H9 (cell line): ENCODE results near the gene S100A3. TPM values are rescaled to one million over a fixed set of nuclear protein-coding genes. Genes with fewer than 3 reads are reported as not detected.

ENCODE experiments used
- DNase-seq: peaks from one replicate; pipeline ENCODE4 v3.0.0-alpha.2; 2017
- H2AFZ ChIP-seq: one replicate; pipeline ENCODE4 v1.6.1; 2013; ENCODE audit warnings: mild to moderate bottlenecking, low read length, control low read depth, moderate library complexity
- H2AK5ac ChIP-seq: 2 replicates; pipeline ENCODE4 v1.6.1; 2013; ENCODE audit warnings: low read length, control low read depth, mixed read lengths; ENCODE audit not compliant: insufficient read length
- H2BK120ac ChIP-seq: one replicate; pipeline ENCODE4 v1.6.1; 2013; ENCODE audit warnings: low read depth, mild to moderate bottlenecking, low read length, control low read depth, inconsistent platforms; ENCODE audit not compliant: poor library complexity, severe bottlenecking
- H2BK12ac ChIP-seq: 2 replicates; pipeline ENCODE4 v1.6.1; 2013; ENCODE audit warnings: low read length, control low read depth, mixed read lengths, low read depth; ENCODE audit not compliant: insufficient read length
- H2BK15ac ChIP-seq: 2 replicates; pipeline ENCODE4 v1.6.1; 2013; ENCODE audit warnings: low read depth, low read length, control low read depth
- H2BK20ac ChIP-seq: one replicate; pipeline ENCODE4 v1.6.1; 2013; ENCODE audit warnings: low read depth, mild to moderate bottlenecking, low read length, control low read depth, inconsistent platforms; ENCODE audit not compliant: poor library complexity, severe bottlenecking
- H2BK5ac ChIP-seq: 2 replicates; pipeline ENCODE4 v1.6.1; 2013; ENCODE audit warnings: low read length, control low read depth, mixed read lengths; ENCODE audit not compliant: insufficient read length
- H3K14ac ChIP-seq: 2 replicates; pipeline ENCODE4 v1.6.1; 2013; ENCODE audit warnings: low read length, control low read depth; ENCODE audit not compliant: insufficient read depth
- H3K18ac ChIP-seq: 2 replicates; pipeline ENCODE4 v1.6.1; 2013; ENCODE audit warnings: low read depth, mild to moderate bottlenecking, mixed read lengths, low read length, control low read depth; ENCODE audit not compliant: insufficient read length
- H3K23ac ChIP-seq: 2 replicates; pipeline ENCODE4 v1.6.1; 2013; ENCODE audit warnings: low read length, control low read depth, mixed read lengths, low read depth; ENCODE audit not compliant: insufficient read length
- H3K23me2 ChIP-seq: 2 replicates; pipeline ENCODE4 v1.6.1; 2013; ENCODE audit warnings: low read depth, mild to moderate bottlenecking, mixed read lengths, low read length, control low read depth; ENCODE audit not compliant: insufficient read length, poor library complexity, severe bottlenecking
- H3K27ac ChIP-seq: 2 replicates; pipeline ENCODE4 v1.5.1; 2013; ENCODE audit warnings: low read length, control low read depth, mixed read lengths, low read depth; ENCODE audit not compliant: insufficient read length
- H3K27me3 ChIP-seq: 2 replicates; pipeline ENCODE4 v1.6.1; 2013; ENCODE audit warnings: low read length, control low read depth, inconsistent platforms; ENCODE audit not compliant: insufficient read depth
- H3K4ac ChIP-seq: 2 replicates; pipeline ENCODE4 v1.6.1; 2013; ENCODE audit warnings: low read depth, mild to moderate bottlenecking, control low read depth, inconsistent platforms, low read length, moderate library complexity
- H3K4me1 ChIP-seq: 2 replicates; pipeline ENCODE4 v1.6.1; 2013; ENCODE audit warnings: low read length, control low read depth, inconsistent platforms; ENCODE audit not compliant: insufficient read depth
- H3K4me2 ChIP-seq: 2 replicates; pipeline ENCODE4 v1.6.1; 2013; ENCODE audit warnings: low read length, control low read depth, mixed read lengths; ENCODE audit not compliant: insufficient read length, insufficient read depth
- H3K56ac ChIP-seq: 2 replicates; pipeline ENCODE4 v1.6.1; 2013; ENCODE audit warnings: low read depth, mild to moderate bottlenecking, mixed read lengths, low read length, control low read depth; ENCODE audit not compliant: insufficient read length
- H3K79me1 ChIP-seq: 2 replicates; pipeline ENCODE4 v1.6.1; 2013; ENCODE audit warnings: low read depth, mild to moderate bottlenecking, moderate library complexity, low read length, control low read depth, inconsistent platforms; ENCODE audit not compliant: insufficient read depth, poor library complexity, severe bottlenecking
- H3K79me2 ChIP-seq: 2 replicates; pipeline ENCODE4 v1.6.1; 2013; ENCODE audit warnings: low read length, control low read depth, inconsistent platforms; ENCODE audit not compliant: insufficient read depth
- H3K9ac ChIP-seq: 2 replicates; pipeline ENCODE4 v1.6.1; 2013; ENCODE audit warnings: low read length, control low read depth, mixed read lengths; ENCODE audit not compliant: insufficient read length; ENCODE audit errors: extremely low read depth
- H3K9me3 ChIP-seq: one replicate; pipeline ENCODE4 v1.6.1; 2013; ENCODE audit warnings: low read depth, low read length, inconsistent platforms; ENCODE audit not compliant: control insufficient read depth
- H3T11ph ChIP-seq: one replicate; pipeline ENCODE4 v1.6.1; 2013; ENCODE audit warnings: mild to moderate bottlenecking, low read length, control low read depth, inconsistent platforms
- H4K20me1 ChIP-seq: one replicate; pipeline ENCODE4 v1.6.1; 2013; ENCODE audit not compliant: control insufficient read depth, insufficient read length, insufficient read depth
- H4K5ac ChIP-seq: 2 replicates; pipeline ENCODE4 v1.6.1; 2013; ENCODE audit warnings: low read depth, mild to moderate bottlenecking, mixed read lengths, low read length, control low read depth; ENCODE audit not compliant: insufficient read length
- H4K8ac ChIP-seq: replicated peaks from 2 replicates; pipeline ENCODE4 v1.6.1; 2013; ENCODE audit warnings: low read length, control low read depth, mixed read lengths, low read depth; ENCODE audit not compliant: insufficient read length
- H4K91ac ChIP-seq: 2 replicates; pipeline ENCODE4 v1.6.1; 2013; ENCODE audit warnings: low read depth, mild to moderate bottlenecking, moderate library complexity, mixed read lengths, low read length, control low read depth; ENCODE audit not compliant: insufficient read length
- H3K27ac Mint-ChIP-seq, 3 experiments: 2 replicates in 2 of 3; 3 replicates in 1 of 3; pipeline ENCODE4 v1.8.0; 2020 to 2021; ENCODE audit warnings: mixed read lengths in 3 of 3, mild to moderate bottlenecking in 1 of 3, moderate library complexity in 1 of 3
- H3K27me3 Mint-ChIP-seq: 2 replicates; pipeline ENCODE4 v1.8.0; 2021; ENCODE audit warnings: low read depth, mild to moderate bottlenecking, moderate library complexity, mixed read lengths
- H3K36me3 Mint-ChIP-seq, 3 experiments: 2 replicates in 2 of 3; 3 replicates in 1 of 3; pipeline ENCODE4 v1.8.0; 2020 to 2021; ENCODE audit warnings: low read depth in 3 of 3, mixed read lengths in 3 of 3; ENCODE audit not compliant: insufficient read depth in 1 of 3
- H3K4me1 Mint-ChIP-seq, 2 experiments: 2 replicates each; pipeline ENCODE4 v1.8.0; 2020; ENCODE audit warnings: mixed read lengths in 2 of 2
- H3K4me3 Mint-ChIP-seq, 2 experiments: 2 replicates in 1 of 2; 3 replicates in 1 of 2; pipeline ENCODE4 v1.8.0; 2020 to 2021; ENCODE audit warnings: mild to moderate bottlenecking in 2 of 2, mixed read lengths in 2 of 2, moderate library complexity in 1 of 2
- H3K9me3 Mint-ChIP-seq, 2 experiments: 2 replicates in 1 of 2; 3 replicates in 1 of 2; pipeline ENCODE4 v1.8.0; 2020; ENCODE audit warnings: mild to moderate bottlenecking in 2 of 2, mixed read lengths in 2 of 2, moderate library complexity in 1 of 2
- WGBS: extraction: QIAGEN DNeasy Blood & Tissue Kit; methylation state at CpG from one replicate; pipeline ENCODE4 v1.1.7; 2013; ENCODE audit warnings: missing lambda C conversion rate, low lambda C conversion rate, mixed read lengths; ENCODE audit not compliant: insufficient read length; ENCODE audit errors: extremely low coverage; 5-methylcytosine and 5-hydroxymethylcytosine counted together
- total RNA-seq: library from RNA; stranded (reverse); gene quantifications from 2 replicates; pipeline ENCODE4 v1.2.1, GENCODE V29; 2021
- TF ChIP-seq, protein P1 (sequence below): fragments of 200-600 bp; sonication (generic); conservative IDR thresholded peaks from 3 replicates; pipeline ENCODE4 v1.8.0; 2021; ENCODE audit warnings: antibody characterized with exemption, mild to moderate bottlenecking

The S100A3 gene
- total RNA-seq, 1 experiment from 2014 or later: not detected

GRCh38 chr1:153507926-153508583 is 41.0 kb downstream of the S100A3 start:
- H3K79me2 ChIP-seq: no peaks in the 10 kb centered on the region
- no peak overlapping the region; the same call in 1 of the 2 replicates for H3K14ac ChIP-seq
- H2BK15ac ChIP-seq: no peak overlapping the region
- no peak overlapping the region for H3K4ac ChIP-seq
- no peak overlapping the region for H4K5ac ChIP-seq
- H4K20me1 ChIP-seq: no peaks in the 10 kb centered on the region
- H3K9me3 ChIP-seq: no peaks in the 10 kb centered on the region
- H3K56ac ChIP-seq: no peak overlapping the region
- H2AFZ ChIP-seq: no peak overlapping the region
- H3K4me3 Mint-ChIP-seq: no peak overlapping the region; a peak in 1 of 5 replicates
- no peak overlapping the region for H3K4me2 ChIP-seq
- H3K27me3 Mint-ChIP-seq: peaks cover 28% of the 10 kb centered on the region
- H2BK20ac ChIP-seq: no peak overlapping the region
- TF ChIP-seq, protein P1, sequence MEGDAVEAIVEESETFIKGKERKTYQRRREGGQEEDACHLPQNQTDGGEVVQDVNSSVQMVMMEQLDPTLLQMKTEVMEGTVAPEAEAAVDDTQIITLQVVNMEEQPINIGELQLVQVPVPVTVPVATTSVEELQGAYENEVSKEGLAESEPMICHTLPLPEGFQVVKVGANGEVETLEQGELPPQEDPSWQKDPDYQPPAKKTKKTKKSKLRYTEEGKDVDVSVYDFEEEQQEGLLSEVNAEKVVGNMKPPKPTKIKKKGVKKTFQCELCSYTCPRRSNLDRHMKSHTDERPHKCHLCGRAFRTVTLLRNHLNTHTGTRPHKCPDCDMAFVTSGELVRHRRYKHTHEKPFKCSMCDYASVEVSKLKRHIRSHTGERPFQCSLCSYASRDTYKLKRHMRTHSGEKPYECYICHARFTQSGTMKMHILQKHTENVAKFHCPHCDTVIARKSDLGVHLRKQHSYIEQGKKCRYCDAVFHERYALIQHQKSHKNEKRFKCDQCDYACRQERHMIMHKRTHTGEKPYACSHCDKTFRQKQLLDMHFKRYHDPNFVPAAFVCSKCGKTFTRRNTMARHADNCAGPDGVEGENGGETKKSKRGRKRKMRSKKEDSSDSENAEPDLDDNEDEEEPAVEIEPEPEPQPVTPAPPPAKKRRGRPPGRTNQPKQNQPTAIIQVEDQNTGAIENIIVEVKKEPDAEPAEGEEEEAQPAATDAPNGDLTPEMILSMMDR: no peak
- H3K23me2 ChIP-seq: no peaks in the 10 kb centered on the region
- peaks cover 4 to 9% of the 10 kb centered on the region in 2 experiments; a peak in 3 of 4 replicates for H3K4me1 Mint-ChIP-seq
- H3T11ph ChIP-seq: no peak overlapping the region
- no peak overlapping the region for H3K23ac ChIP-seq
- no peak for DNase-seq
- no peak overlapping the region for H3K27ac Mint-ChIP-seq
- no peaks in the 10 kb centered on the region for H3K36me3 Mint-ChIP-seq
- H2AK5ac ChIP-seq: no peak overlapping the region
- no peak overlapping the region for H4K91ac ChIP-seq
- no peak overlapping the region for H2BK120ac ChIP-seq
- no peaks in the 10 kb centered on the region for H3K9me3 Mint-ChIP-seq
- H4K8ac ChIP-seq: no peak overlapping the region
- no peak overlapping the region for H3K18ac ChIP-seq
- no peaks in the 10 kb centered on the region for H3K4me1 ChIP-seq
- H2BK12ac ChIP-seq: no peak overlapping the region
- no peak overlapping the region for H3K27ac ChIP-seq
- H3K79me1 ChIP-seq: no peaks in the 10 kb centered on the region
- no peak overlapping the region for H2BK5ac ChIP-seq
- no CpG with 5 or more reads among the region's 11 CpGs for WGBS
- H3K9ac ChIP-seq: no peak overlapping the region
- H3K27me3 ChIP-seq: no peaks in the 10 kb centered on the region
